Raji (cell line): ENCODE data around the gene PVALB.

ENCODE experiments used
- POLR2A ChIP-seq: IDR thresholded peaks from 2 replicates; pipeline ENCODE4 v1.6.1; 2011; ENCODE audit warnings: low read depth, low read length, control low read depth; ENCODE audit not compliant: insufficient read depth

Gene PVALB

GRCh38 chr22:36775964-36776669 is 40.7 kb downstream of the PVALB start, which contains the start of gene IFT27:
Gene IFT27 (minus strand): TSS chr22:36776119. CDS start chr22:36775707, 412 bp downstream.
- TF ChIP-seq POLR2A, result peak; percentile 69

GRCh38 chr22:36775586-36775963 is 41.3 kb downstream of the PVALB start:
- TF ChIP-seq POLR2A, result no peak

GRCh38 chr22:36773935-36774334 is 42.9 kb downstream of the PVALB start:
- no peak for TF ChIP-seq POLR2A

GRCh38 chr22:36772451-36772850 is 44.4 kb downstream of the PVALB start:
- no peak for TF ChIP-seq POLR2A

- no peak for TF ChIP-seq POLR2A
These were observed 45.3 kb downstream of the PVALB start for GRCh38 chr22:36771356-36772063.

GRCh38 chr22:36770513-36771231 is 46.2 kb downstream of the PVALB start:
- TF ChIP-seq POLR2A, result no peak

GRCh38 chr22:36769541-36770512 is 47.0 kb downstream of the PVALB start:
- TF ChIP-seq POLR2A, result no peak

GRCh38 chr22:36768616-36769015 is 48.2 kb downstream of the PVALB start:
- no peak for TF ChIP-seq POLR2A

GRCh38 chr22:36768141-36768540 is 48.7 kb downstream of the PVALB start:
- TF ChIP-seq POLR2A, result no peak

GRCh38 chr22:36767035-36767775 is 49.6 kb downstream of the PVALB start:
- no peak for TF ChIP-seq POLR2A

GRCh38 chr22:36765943-36766450 is 50.8 kb downstream of the PVALB start:
- TF ChIP-seq POLR2A, result no peak

GRCh38 chr22:36765131-36765942 is 51.5 kb downstream of the PVALB start:
- no peak for TF ChIP-seq POLR2A

GRCh38 chr22:36764641-36765040 is 52.2 kb downstream of the PVALB start:
- TF ChIP-seq POLR2A, result no peak
